AG09319 (cell line): ENCODE measurements around the gene PLAAT5.

Experiments used
- DNase-seq: peaks from one replicate; pipeline ENCODE4 v3.0.0-alpha.2; 2010; ENCODE audit warnings: low read depth; ENCODE audit errors: extremely low read depth
- CTCF ChIP-seq: IDR thresholded peaks from 2 replicates; pipeline ENCODE4 v1.5.1; 2011; ENCODE audit warnings: low read depth, mild to moderate bottlenecking, inconsistent platforms, low read length, moderate library complexity

Gene PLAAT5

GRCh38 chr11:63521896-63522295, 30.9 kb upstream of the PLAAT5 start:
- TF ChIP-seq CTCF = no peak
- DNase-seq = no peak

- no peak for TF ChIP-seq CTCF
- no peak for DNase-seq
Observed at GRCh38 chr11:63520606-63521170, 29.7 kb upstream of the PLAAT5 start.

GRCh38 chr11:63518548-63518947, 27.6 kb upstream of the PLAAT5 start:
- DNase-seq = no peak
- no peak for TF ChIP-seq CTCF

- no peak for TF ChIP-seq CTCF
- no peak for DNase-seq
Observed at GRCh38 chr11:63517156-63517555, 26.2 kb upstream of the PLAAT5 start.

- no peak for DNase-seq
- no peak for TF ChIP-seq CTCF
Observed at GRCh38 chr11:63516109-63516508, 25.1 kb upstream of the PLAAT5 start.

GRCh38 chr11:63512816-63513215, 21.8 kb upstream of the PLAAT5 start:
- no peak for TF ChIP-seq CTCF
- DNase-seq = no peak

GRCh38 chr11:63511048-63511748, 20.2 kb upstream of the PLAAT5 start:
- no peak for DNase-seq
- TF ChIP-seq CTCF = no peak
